HG02763 (cell line): ENCODE results near the gene RAB40C.

ENCODE experiments used
- ATAC-seq: cut with Tn5 transposase; IDR thresholded peaks from one replicate; pipeline ENCODE4 v1.9.1; 2021; ENCODE audit warnings: mild to moderate bottlenecking, moderate library complexity; ENCODE audit not compliant: unreplicated experiment

Gene RAB40C

DNA sequence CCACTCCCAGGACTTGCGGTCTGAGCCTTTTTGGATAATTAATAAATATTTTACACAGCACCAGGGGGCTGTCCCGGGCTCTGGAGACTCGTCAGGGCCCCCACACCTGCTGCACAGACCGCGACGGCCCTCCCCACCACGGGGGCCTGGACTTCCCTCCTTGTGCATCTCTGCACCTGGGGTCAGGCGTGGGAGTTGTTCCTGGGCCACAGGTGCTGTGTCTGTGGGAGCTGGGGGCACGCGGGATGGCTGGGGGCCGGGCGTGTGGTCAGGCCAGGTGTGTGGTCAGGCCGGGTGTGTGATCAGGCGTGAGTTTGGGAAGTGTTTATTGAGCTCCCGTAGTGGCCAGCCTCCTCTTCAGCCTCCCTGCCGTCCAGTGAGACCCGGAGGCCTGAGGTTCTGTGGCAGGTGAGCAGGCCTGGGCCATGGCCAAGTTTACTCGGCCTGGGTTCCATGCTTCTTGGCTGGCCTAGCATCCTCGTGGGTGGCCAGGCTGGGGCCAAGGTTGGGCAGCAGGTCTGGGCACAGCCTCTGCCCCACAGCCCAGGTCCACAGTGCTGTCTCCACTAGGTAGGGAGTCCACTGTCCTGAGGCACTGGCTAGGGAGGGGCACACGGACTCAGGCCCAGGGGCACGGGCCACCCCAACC, 88.5 kb downstream of the RAB40C start:
- no peak for ATAC-seq
